ENCODE measurements around the gene MRM1.

DNA sequence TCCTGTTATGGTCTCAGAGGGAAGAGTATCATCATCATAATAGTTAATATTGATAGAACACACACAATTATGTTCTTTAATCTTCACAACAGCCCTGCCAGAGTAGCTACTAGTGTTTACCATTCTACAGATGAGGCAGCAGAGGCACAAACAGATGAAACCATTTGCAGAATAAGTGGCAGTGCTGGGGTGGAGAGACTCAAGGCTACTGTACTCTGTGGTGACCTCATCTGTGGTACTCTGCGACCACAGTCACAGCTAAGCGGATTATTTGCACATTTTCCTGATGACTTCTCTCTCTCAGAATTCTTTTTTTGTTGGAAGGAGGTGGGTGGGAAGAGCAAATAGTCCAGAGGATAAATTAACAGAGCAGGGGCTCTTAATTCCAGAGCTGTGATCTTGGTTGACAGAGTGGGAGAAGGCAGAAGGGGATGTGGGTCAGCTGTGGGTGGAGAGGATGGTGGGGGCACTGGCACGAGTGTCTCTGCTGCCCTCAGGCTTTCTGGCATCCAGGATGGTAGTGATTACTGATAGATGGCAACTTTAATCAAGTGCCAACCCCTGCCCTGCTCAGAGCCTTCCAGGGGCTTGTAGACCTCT lies 41.8 kb downstream of the MRM1 start:
- TF ChIP-seq, protein P1, sequence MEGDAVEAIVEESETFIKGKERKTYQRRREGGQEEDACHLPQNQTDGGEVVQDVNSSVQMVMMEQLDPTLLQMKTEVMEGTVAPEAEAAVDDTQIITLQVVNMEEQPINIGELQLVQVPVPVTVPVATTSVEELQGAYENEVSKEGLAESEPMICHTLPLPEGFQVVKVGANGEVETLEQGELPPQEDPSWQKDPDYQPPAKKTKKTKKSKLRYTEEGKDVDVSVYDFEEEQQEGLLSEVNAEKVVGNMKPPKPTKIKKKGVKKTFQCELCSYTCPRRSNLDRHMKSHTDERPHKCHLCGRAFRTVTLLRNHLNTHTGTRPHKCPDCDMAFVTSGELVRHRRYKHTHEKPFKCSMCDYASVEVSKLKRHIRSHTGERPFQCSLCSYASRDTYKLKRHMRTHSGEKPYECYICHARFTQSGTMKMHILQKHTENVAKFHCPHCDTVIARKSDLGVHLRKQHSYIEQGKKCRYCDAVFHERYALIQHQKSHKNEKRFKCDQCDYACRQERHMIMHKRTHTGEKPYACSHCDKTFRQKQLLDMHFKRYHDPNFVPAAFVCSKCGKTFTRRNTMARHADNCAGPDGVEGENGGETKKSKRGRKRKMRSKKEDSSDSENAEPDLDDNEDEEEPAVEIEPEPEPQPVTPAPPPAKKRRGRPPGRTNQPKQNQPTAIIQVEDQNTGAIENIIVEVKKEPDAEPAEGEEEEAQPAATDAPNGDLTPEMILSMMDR (IDR thresholded peaks at IDR 0.05 in 4 of 5, conservative IDR thresholded peaks at IDR 0.05 in 1 of 5): no peak
- no peak for TF ChIP-seq POLR2A (IDR thresholded peaks at IDR 0.05)

All from gastrocnemius medialis (tissue), 4 donors.